ENCODE measurements around the gene NSL1.
"Not testable (repeated sequence)": the region's sequence is repeated elsewhere in the genome, so short reads cannot be mapped to it uniquely, and the experiment has no call there.

The NSL1 gene, protein sequence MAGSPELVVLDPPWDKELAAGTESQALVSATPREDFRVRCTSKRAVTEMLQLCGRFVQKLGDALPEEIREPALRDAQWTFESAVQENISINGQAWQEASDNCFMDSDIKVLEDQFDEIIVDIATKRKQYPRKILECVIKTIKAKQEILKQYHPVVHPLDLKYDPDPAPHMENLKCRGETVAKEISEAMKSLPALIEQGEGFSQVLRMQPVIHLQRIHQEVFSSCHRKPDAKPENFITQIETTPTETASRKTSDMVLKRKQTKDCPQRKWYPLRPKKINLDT

DNA sequence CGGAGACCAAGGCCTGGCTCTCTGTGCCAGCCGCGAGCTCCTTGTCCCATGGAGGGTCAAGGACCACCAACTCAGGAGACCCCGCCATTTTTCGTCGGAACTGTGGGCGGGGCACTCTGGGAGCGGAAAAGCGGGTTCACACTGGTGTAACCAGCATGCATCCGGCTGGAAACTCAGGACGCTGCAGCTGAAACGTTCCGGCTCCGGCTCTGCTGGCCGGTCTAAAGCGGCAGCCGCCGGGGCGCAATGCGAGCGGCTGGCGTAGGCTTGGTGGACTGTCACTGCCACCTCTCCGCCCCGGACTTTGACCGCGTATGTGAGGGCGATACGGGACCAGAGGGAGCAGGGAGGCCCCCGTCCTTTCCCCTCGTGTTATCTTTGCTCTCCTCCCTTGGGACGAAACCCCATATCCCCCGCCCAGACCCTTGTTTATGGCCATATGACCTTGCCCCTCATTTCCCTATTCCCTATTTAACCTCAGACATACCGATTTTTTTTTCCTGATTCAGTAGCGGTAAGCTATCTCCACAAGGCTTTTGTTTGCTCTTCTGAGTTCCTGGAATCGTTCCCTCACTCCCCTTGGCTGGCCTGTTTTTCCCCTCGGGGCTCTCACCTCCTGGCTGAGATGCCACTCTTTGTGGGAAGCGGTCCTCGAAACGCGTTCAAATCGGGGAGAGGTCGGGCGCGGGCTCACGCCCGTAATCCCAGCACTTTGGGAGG, at the start of gene NSL1, which contains the start of gene TATDN3:
Gene NSL1, minus strand, starts transcription at position 102 of the 720 bp plus-strand sequence. Its CDS starts 14 bp downstream, at position 88.
Gene TATDN3, plus strand, starts transcription at position 219 of the 720 bp plus-strand sequence. Its CDS starts 28 bp downstream, at position 247.
- peak; percentile 93 for DNase-seq (ENCODE audit: low read depth)

- DNase-seq (ENCODE audit: low read depth), result no peak
Observed at GRCh38 chr1:212838145-212838544, 46.6 kb upstream of the NSL1 start.

DNA sequence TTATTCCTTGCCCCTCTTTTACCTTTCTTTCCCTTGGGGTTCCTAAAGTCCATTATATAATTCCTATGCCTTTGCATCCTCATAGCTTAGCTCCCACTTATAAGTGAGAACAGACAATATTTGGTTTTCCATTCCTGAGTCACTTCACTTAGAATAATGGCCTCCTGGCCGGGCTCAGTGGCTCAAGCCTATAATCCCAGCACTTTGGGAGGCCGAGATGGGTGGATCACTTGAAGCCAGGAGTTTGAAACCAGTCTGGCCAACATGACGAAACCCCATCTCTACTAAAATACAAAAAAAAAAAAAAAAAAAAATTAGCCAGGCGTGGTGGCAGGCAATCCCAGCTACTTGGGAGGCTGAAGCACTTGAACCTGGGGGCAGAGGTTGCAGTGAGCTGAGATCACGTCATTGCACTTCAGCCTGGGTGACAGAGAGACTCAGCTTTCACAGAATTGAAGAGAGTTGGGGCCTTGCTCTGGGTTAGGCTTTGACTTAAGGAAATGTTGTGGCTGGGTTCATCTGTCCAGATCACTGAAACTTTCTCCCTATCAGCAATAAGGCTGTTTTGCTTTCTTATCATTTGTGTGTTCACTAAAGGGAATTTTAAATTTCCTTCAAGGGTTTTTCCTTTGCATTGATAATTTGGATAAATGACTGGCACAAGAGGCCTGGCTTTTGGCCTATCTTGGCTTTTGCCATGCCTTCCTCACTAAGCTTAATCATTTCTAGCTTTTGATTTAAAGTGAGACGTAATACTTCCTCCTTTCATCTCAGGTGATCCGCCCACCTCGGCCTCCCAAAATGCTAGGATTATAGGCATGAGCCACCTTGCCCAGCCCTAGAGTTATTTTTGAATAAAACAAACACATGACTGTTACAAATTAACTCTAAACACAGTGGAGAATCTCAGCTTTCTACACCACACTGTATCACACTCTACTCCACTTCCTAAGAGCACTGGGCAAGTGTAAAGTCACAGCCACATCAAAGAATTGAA, 41.9 kb upstream of the NSL1 start:
- not testable (repeated sequence) for DNase-seq (ENCODE audit: low read depth)

DNA sequence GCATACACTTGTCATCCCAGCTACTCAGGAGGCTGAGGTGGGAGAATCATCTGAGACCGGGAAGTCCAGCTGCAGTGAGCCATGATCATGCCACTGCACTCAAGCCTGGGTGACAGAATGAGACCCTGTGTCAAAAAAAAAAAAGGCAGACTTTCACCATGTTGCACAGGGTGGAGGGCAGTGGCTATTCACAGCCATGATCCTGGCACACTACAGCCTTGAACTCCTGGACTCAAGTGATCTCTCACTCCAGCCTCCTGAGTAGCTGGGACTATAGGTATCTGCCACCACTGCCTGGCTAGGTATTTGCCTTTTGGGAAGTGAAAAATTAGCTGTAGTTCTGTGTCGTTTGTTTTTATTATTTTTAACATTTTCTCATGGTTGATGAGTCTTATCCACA, 36.8 kb upstream of the NSL1 start:
- no peak for DNase-seq (ENCODE audit: low read depth)

- no peak for DNase-seq (ENCODE audit: low read depth)
Observed at GRCh38 chr1:212827831-212828278, 36.3 kb upstream of the NSL1 start.

GRCh38 chr1:212827171-212827776, 35.7 kb upstream of the NSL1 start:
- DNase-seq (ENCODE audit: low read depth), result no peak

DNA sequence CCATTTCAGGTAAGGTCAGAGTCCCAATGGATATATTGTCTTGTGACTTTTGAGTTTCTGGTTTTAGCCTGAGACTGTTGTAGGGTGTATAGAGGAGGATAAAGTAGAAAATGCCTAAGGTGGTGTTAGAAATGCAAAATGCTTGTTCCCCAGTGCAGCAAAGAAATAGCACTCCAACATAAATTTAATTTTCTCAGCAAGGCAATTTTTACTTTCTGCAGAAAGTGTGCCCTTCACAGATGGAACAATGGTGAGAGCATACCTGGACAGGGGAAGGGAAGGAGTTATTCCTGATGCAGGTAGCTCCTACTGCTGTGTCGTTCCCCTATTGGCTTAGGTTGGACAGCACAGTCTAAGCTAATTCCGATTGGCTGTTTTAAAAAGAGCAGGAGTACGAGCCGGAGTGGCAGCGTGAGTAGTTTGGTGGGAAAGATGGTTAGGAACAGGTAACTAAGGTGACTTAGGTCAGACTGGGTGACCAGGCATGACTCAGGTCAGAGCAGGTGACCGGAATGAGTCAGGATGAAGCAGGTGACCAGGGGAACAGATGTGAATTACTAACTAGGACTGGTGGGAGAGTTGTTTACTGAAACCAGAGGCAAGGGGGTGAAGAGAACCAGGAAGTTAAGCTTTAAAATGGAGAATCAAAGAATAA, 34.3 kb upstream of the NSL1 start:
- no peak for DNase-seq (ENCODE audit: low read depth)

DNA sequence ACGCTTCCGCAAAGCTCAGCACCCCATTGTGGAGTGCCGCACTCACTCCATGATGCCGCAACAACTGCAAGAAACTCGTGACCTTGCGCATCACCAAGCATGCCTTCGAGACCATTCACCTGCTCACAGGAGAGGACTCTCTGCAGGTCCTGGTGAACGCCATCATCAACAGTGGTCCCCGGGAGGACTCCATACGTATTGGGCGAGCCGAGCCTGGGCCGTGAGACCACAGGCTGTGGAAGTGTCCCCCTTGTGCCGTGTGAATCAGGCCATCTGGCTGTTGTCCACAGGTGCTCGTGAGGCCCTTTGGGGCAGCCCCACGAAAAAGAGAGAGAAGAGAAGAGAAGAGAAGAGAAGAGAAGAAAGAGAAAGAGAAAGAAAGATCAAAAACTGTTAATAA, 32.6 kb upstream of the NSL1 start:
- no peak for DNase-seq (ENCODE audit: low read depth)

GRCh38 chr1:212822956-212823355, 31.4 kb upstream of the NSL1 start:
- DNase-seq (ENCODE audit: low read depth), result no peak

DNA sequence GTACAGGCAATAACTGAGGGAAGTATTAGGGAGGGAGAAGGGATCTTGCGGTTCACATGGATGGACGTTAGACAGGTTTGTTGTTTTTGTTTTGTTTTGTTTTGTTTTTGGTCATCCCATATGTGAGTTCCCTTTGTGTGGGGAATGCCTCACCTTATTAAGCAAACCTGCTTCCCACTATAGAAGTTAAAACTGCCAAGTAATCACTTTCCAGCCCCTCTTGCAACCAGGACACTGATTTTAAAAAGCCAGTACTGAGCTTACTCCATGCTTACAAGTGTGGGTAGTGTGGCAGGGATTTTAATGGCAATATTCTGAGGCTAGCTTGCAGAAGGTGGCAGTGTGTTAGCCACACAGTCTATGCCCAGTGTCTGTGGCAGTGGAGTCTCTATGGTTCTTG, 29.4 kb upstream of the NSL1 start:
- no peak for DNase-seq (ENCODE audit: low read depth)

DNA sequence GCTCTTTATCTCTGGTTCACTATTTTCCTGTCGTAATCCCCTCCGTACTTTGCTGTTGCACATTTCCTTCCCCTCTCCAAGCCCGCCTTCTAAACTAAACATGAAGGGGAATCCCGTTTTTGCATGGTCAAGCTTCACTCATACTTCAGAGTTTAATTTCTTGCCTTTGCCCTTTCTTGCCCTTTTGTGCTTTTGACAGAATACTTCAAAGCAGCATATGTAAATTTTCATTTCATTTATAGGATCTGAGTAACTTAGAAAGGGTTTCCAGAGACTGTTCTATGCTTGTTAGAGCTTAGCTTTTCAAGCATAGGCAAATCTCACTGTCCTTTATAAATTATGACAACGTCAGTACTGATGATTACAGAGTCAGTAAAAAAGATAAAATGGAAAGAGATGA, 28.1 kb upstream of the NSL1 start:
- DNase-seq (ENCODE audit: low read depth), result no peak

- no peak for DNase-seq (ENCODE audit: low read depth)
Observed at GRCh38 chr1:212816567-212817278, 25.1 kb upstream of the NSL1 start.

- no peak for DNase-seq (ENCODE audit: low read depth)
Observed at GRCh38 chr1:212814537-212815334, 23.2 kb upstream of the NSL1 start.

- no peak for DNase-seq (ENCODE audit: low read depth)
Observed at GRCh38 chr1:212805767-212806166, 14.2 kb upstream of the NSL1 start.

- no peak for DNase-seq (ENCODE audit: low read depth)
Observed at GRCh38 chr1:212797681-212798080, 6.1 kb upstream of the NSL1 start.

- no peak for DNase-seq (ENCODE audit: low read depth)
Observed at GRCh38 chr1:212794561-212795014, 3.0 kb upstream of the NSL1 start.

DNA sequence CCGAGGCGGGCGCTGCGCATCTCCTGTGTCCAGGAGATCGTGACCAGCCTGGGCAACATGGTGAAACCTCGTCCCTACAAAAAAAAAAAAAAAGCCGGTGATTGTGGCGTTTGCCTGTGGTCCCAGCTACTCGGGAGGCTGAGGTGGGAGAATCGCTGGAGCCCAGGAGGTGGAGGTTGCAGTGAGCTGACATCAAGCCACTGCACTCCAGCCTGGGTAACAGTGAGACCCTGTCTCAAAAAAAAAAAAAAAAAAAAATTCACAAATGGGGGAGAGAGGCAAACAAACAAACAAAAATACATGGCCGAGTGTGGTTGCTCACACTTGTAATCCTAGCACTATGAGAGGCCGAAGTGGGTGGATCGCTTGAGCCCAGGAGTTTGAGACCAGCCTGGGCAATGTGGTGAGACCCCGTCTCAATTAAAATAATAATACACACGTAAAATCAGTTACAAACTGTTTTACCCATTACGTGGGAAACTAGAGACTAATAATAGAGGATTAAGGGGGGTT, 875 bp upstream of the NSL1 start:
- no peak for DNase-seq (ENCODE audit: low read depth)

DNA sequence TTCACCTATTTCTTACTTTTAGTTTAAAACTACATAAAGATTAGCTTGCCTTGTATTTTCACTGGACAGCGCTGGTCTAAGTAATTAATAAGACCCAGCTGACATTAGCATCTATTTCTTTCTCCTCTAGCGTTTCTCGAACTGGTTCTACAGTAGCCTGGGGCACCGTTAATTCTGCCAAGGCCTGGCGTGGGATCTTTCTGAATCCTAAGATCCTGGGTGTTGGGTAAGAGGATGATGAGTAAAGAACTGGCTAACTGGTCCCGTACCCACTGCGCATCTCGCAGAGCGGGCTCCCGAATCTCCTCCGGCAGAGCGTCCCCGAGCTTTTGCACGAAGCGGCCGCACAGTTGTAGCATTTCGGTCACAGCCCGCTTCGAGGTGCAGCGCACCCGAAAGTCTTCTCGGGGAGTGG, 309 bp downstream of the NSL1 start:
- no peak for DNase-seq (ENCODE audit: low read depth)

DNA sequence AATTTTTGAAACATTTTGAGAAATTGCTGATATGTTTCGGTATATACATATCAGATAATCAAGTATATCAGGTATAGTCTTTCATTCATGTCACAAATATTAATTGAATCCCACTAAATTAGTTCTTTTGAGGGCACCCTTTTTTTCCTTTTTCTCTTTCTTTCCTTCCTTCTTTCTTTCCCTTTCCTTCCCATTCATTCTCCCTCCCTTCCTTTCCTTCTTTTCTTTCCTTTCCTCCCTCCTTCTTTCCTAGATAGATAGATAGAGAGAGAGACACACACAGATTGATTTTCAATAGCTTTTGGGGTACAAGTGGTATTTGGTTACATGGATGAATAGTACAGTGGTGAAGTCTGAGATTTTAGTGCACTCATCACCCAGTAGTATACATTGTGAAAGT, 5.7 kb downstream of the NSL1 start:
- DNase-seq (ENCODE audit: low read depth), result no peak

All from stimulated activated CD8-positive, alpha-beta memory T cell treated with anti-CD3 and anti-CD28 coated beads, Interleukin-12 subunit alpha, Interleukin-12 subunit beta, amount 100 ng/mL, for 1 hour (primary cell).